LNCaP clone FGC (cell line): ENCODE results near the gene NMNAT3.

Experiments
- DNase-seq: peaks from one replicate; pipeline ENCODE4 v3.0.0-alpha.2; 2011; ENCODE audit warnings: low read depth
- H3K4me3 ChIP-seq: 2 replicates; pipeline ENCODE4 v1.5.1; 2011; ENCODE audit warnings: mild to moderate bottlenecking, low read depth, low read length, control low read depth
- CTCF ChIP-seq: IDR thresholded peaks from 2 replicates; pipeline ENCODE4 v1.5.1; 2012; ENCODE audit warnings: mild to moderate bottlenecking; ENCODE audit not compliant: control insufficient read depth, insufficient read depth; ENCODE audit errors: extremely low read depth

The NMNAT3 gene

GRCh38 chr3:139677388-139678155, at the start of gene NMNAT3:
Gene NMNAT3 (minus strand): TSS chr3:139677972. CDS start chr3:139627724, 50,248 bp downstream.
- 0 out of 2 replicates have a peak, but pooled peaks have one; percentile 3 for TF ChIP-seq CTCF
- no peak for DNase-seq
- peak within 1 kb of the TSS; percentile 66 for H3K4me3 ChIP-seq

- H3K4me3 ChIP-seq, result no peak overlapping the region
- TF ChIP-seq CTCF, result no peak
- no peak for DNase-seq
These were observed 43.6 kb upstream of the NMNAT3 start for GRCh38 chr3:139721370-139721769.

GRCh38 chr3:139718415-139718814, 40.6 kb upstream of the NMNAT3 start:
- H3K4me3 ChIP-seq, result no peak overlapping the region
- TF ChIP-seq CTCF, result peak; percentile 69
- no peak for DNase-seq

- H3K4me3 ChIP-seq, result no peak overlapping the region
- no peak for DNase-seq
- TF ChIP-seq CTCF, result no peak
These were observed 39.2 kb upstream of the NMNAT3 start for GRCh38 chr3:139716908-139717485.

- no peak overlapping the region for H3K4me3 ChIP-seq
- no peak for TF ChIP-seq CTCF
- DNase-seq, result no peak
These were observed 38.1 kb upstream of the NMNAT3 start for GRCh38 chr3:139715743-139716360.

- DNase-seq, result no peak
- H3K4me3 ChIP-seq, result no peak overlapping the region
- no peak for TF ChIP-seq CTCF
These were observed 37.4 kb upstream of the NMNAT3 start for GRCh38 chr3:139715166-139715565.

GRCh38 chr3:139710212-139710611, 32.4 kb upstream of the NMNAT3 start:
- TF ChIP-seq CTCF, result no peak
- no peak overlapping the region for H3K4me3 ChIP-seq
- no peak for DNase-seq
